Endodermal cell (in vitro differentiated cells): ENCODE measurements around the gene RPGRIP1L. TPM values are rescaled to one million over a fixed set of nuclear protein-coding genes. Genes with fewer than 3 reads are reported as not detected.

Source experiments
- DNase-seq: peaks from one replicate; pipeline ENCODE4 v3.0.0-alpha.2; 2017
- H3K27ac ChIP-seq: 2 replicates; pipeline ENCODE4 v1.5.1; 2013; ENCODE audit warnings: mild to moderate bottlenecking, low read depth, low read length, moderate library complexity
- H3K27me3 ChIP-seq: 2 replicates; pipeline ENCODE4 v1.6.1; 2013; ENCODE audit warnings: mild to moderate bottlenecking, low read length, moderate library complexity; ENCODE audit not compliant: insufficient read depth, control insufficient read depth, poor library complexity, severe bottlenecking
- H3K36me3 ChIP-seq: 2 replicates; pipeline ENCODE4 v1.7.0; 2013; ENCODE audit warnings: mild to moderate bottlenecking, low read length, moderate library complexity; ENCODE audit not compliant: control insufficient read depth, insufficient read depth
- H3K4me1 ChIP-seq: one replicate; pipeline ENCODE4 v1.7.0; 2013; ENCODE audit warnings: low read length; ENCODE audit not compliant: control insufficient read depth, insufficient read depth
- H3K4me3 ChIP-seq: 2 replicates; pipeline ENCODE4 v1.5.1; 2013; ENCODE audit warnings: mild to moderate bottlenecking, low read length, moderate library complexity
- H3K9ac ChIP-seq: 2 replicates; pipeline ENCODE4 v1.6.1; 2013; ENCODE audit warnings: mild to moderate bottlenecking, low read length, moderate library complexity; ENCODE audit not compliant: poor library complexity, severe bottlenecking; ENCODE audit errors: extremely low read depth
- H3K9me3 ChIP-seq: 2 replicates; pipeline ENCODE4 v1.6.1; 2013; ENCODE audit warnings: mild to moderate bottlenecking, low read length, moderate library complexity; ENCODE audit not compliant: control insufficient read depth
- H3K27ac Mint-ChIP-seq: 2 replicates; pipeline ENCODE4 v1.8.0; 2020; ENCODE audit warnings: mixed read lengths
- H3K27me3 Mint-ChIP-seq: 2 replicates; pipeline ENCODE4 v1.8.0; 2021; ENCODE audit warnings: mild to moderate bottlenecking, mixed read lengths; ENCODE audit not compliant: insufficient read depth
- H3K36me3 Mint-ChIP-seq: 2 replicates; pipeline ENCODE4 v1.8.0; 2020; ENCODE audit warnings: low read depth, mixed read lengths
- H3K4me1 Mint-ChIP-seq: 2 replicates; pipeline ENCODE4 v1.8.0; 2020; ENCODE audit warnings: mixed read lengths
- H3K4me3 Mint-ChIP-seq: 2 replicates; pipeline ENCODE4 v1.8.0; 2020; ENCODE audit warnings: mild to moderate bottlenecking, moderate library complexity, mixed read lengths
- H3K9me3 Mint-ChIP-seq: 2 replicates; pipeline ENCODE4 v1.8.0; 2020; ENCODE audit warnings: mild to moderate bottlenecking, mixed read lengths
- CTCF ChIP-seq: fragments of 200-600 bp; sonication (generic); conservative IDR thresholded peaks from 2 replicates; pipeline ENCODE4 v1.5.0; 2021; ENCODE audit warnings: antibody characterized with exemption, mild to moderate bottlenecking
- WGBS, 2 experiments: methylation state at CpG; one replicate each; pipeline versions ENCODE4 v1.1.5 to v1.1.7; 2013; ENCODE audit warnings: missing lambda C conversion rate in 2 of 2, mixed read lengths in 1 of 2; ENCODE audit not compliant: insufficient coverage in 1 of 2, insufficient read length in 1 of 2; 5-methylcytosine and 5-hydroxymethylcytosine counted together
- total RNA-seq, 2 donors: library from RNA; stranded (reverse); fragmentation: NEBNext Ultra II Directional in 1 of 2; extraction: Animal tissue kit (Norgen Biotek cat#: 25700) in 1 of 2; gene quantifications; 2 replicates in 1 of 2; 3 replicates in 1 of 2; pipeline ENCODE4 v1.2.1, GENCODE V29; 2021

Gene RPGRIP1L
- total RNA-seq, 2 donors from 2014 or later: 15.9 to 19.8 TPM

- no peaks in the 10 kb centered on the region for H3K9me3 ChIP-seq
Observed at GRCh38 chr16:53576904-53577303, 126.8 kb downstream of the RPGRIP1L start.

GRCh38 chr16:53576210-53576609 is 127.4 kb downstream of the RPGRIP1L start:
- Histone ChIP-seq H3K4me1 (no peaks in the 10 kb centered on the region), H3K27ac (no peak overlapping the region), H3K27me3 (no peaks in the 10 kb centered on the region), H3K36me3 (no peaks in the 10 kb centered on the region), H3K4me3 (no peak overlapping the region), H3K9me3 (no peaks in the 10 kb centered on the region), H3K9ac (no peak overlapping the region)
- no peak overlapping the region for H3K4me3 Mint-ChIP-seq
- TF ChIP-seq CTCF: no peak
- H3K4me1 Mint-ChIP-seq: no peaks in the 10 kb centered on the region
- H3K9me3 Mint-ChIP-seq: peaks cover 13% of the 10 kb centered on the region
- H3K27me3 Mint-ChIP-seq: no peaks in the 10 kb centered on the region
- no peak for DNase-seq
- no peak overlapping the region for H3K27ac Mint-ChIP-seq
- 90% methylated on average over 3 to 4 of the region's 4 CpGs for WGBS, 2 experiments
- H3K36me3 Mint-ChIP-seq: no peaks in the 10 kb centered on the region

More at GRCh38 chr16:53576904-53577303, 126.8 kb downstream of the RPGRIP1L start:
- no peak overlapping the region for H3K4me3 Mint-ChIP-seq
- H3K27me3 Mint-ChIP-seq: no peaks in the 10 kb centered on the region
- DNase-seq: no peak
- H3K9me3 Mint-ChIP-seq: peaks cover 7% of the 10 kb centered on the region
- H3K36me3 Mint-ChIP-seq: no peaks in the 10 kb centered on the region
- H3K4me1 Mint-ChIP-seq: no peaks in the 10 kb centered on the region
- no peak overlapping the region for H3K9ac ChIP-seq
- TF ChIP-seq CTCF: no peak
- no peaks in the 10 kb centered on the region for H3K27me3 ChIP-seq
- no peaks in the 10 kb centered on the region for H3K36me3 ChIP-seq
- no peak overlapping the region for H3K27ac Mint-ChIP-seq
- 91 to 100% methylated on average over 5 of the region's 5 CpGs for WGBS, 2 experiments
- H3K27ac ChIP-seq: no peak overlapping the region
- H3K4me1 ChIP-seq: no peaks in the 10 kb centered on the region
- H3K4me3 ChIP-seq: no peak overlapping the region

GRCh38 chr16:53571763-53572162 is 131.9 kb downstream of the RPGRIP1L start:
- no peaks in the 10 kb centered on the region for H3K4me1 Mint-ChIP-seq

More at GRCh38 chr16:53571763-53572162, 131.9 kb downstream of the RPGRIP1L start:
- H3K9me3 Mint-ChIP-seq: peaks cover 22% of the 10 kb centered on the region
- H3K4me1 ChIP-seq: no peaks in the 10 kb centered on the region
- H3K36me3 Mint-ChIP-seq: no peaks in the 10 kb centered on the region
- H3K27me3 ChIP-seq: no peaks in the 10 kb centered on the region
- no peaks in the 10 kb centered on the region for H3K27me3 Mint-ChIP-seq
- no peak overlapping the region for H3K4me3 ChIP-seq
- no peaks in the 10 kb centered on the region for H3K36me3 ChIP-seq
- H3K4me3 Mint-ChIP-seq: no peak overlapping the region
- H3K27ac Mint-ChIP-seq: no peak overlapping the region
- no peak for TF ChIP-seq CTCF
- H3K27ac ChIP-seq: no peak overlapping the region
- H3K9me3 ChIP-seq: no peaks in the 10 kb centered on the region
- DNase-seq: no peak
- H3K9ac ChIP-seq: no peak overlapping the region
